Measurements from ENCODE around the gene STMND1. TPM values are rescaled to one million over a fixed set of nuclear protein-coding genes. Genes with fewer than 3 reads are reported as not detected.

Gene STMND1
- total RNA-seq, 2 donors from 2014 or later = 0.26 TPM; not detected in 1

- WGBS, 2 donors = 37 to 38% methylated on average over 3 of the region's 3 CpGs
- ATAC-seq (no peak), DNase-seq (no peak)
- Histone ChIP-seq H3K36me3 (replicated peaks in 1 of 2; ENCODE audit: insufficient read depth in 1 of 2, low read depth in 2 of 2) (no peaks in the 10 kb centered on the region), H3K27me3 (no peaks in the 10 kb centered on the region), H3K9me3 (no peaks in the 10 kb centered on the region), H3K4me1 (no peaks in the 10 kb centered on the region), H3K27ac (no peak overlapping the region), H3K4me3 (no peak overlapping the region)
- TF ChIP-seq POLR2A (IDR thresholded peaks at IDR 0.05) (no peak), CTCF (IDR thresholded peaks at IDR 0.05) (no peak)
- intact Hi-C loops (cut with DNase I) = no loop called here
These were observed 50.0 kb downstream of the STMND1 start for GRCh38 chr6:17151888-17152287.

GRCh38 chr6:17152703-17153102 is 50.9 kb downstream of the STMND1 start:
- Histone ChIP-seq H3K9me3 (no peaks in the 10 kb centered on the region), H3K36me3 (replicated peaks in 1 of 2; ENCODE audit: insufficient read depth in 1 of 2, low read depth in 2 of 2) (no peaks in the 10 kb centered on the region), H3K4me3 (no peak overlapping the region), H3K27me3 (no peaks in the 10 kb centered on the region), H3K4me1 (no peaks in the 10 kb centered on the region), H3K27ac (no peak overlapping the region)
- ATAC-seq (no peak), DNase-seq (no peak)
- intact Hi-C loops (cut with DNase I) = no loop called here
- TF ChIP-seq POLR2A (IDR thresholded peaks at IDR 0.05) (no peak), CTCF (IDR thresholded peaks at IDR 0.05) (no peak)

- intact Hi-C loops (cut with DNase I) = no loop called here
- no peak overlapping the region for H3K4me3 ChIP-seq
- WGBS, 2 donors = 29 to 36% methylated on average over 4 of the region's 4 CpGs
- no peaks in the 10 kb centered on the region for H3K27me3 ChIP-seq
- H3K36me3 ChIP-seq (replicated peaks in 1 of 2; ENCODE audit: insufficient read depth in 1 of 2, low read depth in 2 of 2) = no peaks in the 10 kb centered on the region
- ATAC-seq (peak; percentile 65), DNase-seq (peak; percentile 78 to 87 (median 82))
- H3K27ac ChIP-seq = no peak overlapping the region
- TF ChIP-seq CTCF (IDR thresholded peaks at IDR 0.05) (peak; percentile 61 to 90 (median 77)), POLR2A (IDR thresholded peaks at IDR 0.05) (no peak)
- peaks cover 6% of the 10 kb centered on the region for H3K4me1 ChIP-seq
- peaks cover 0 to 8% (median 0%) of the 10 kb centered on the region in 3 donors for H3K9me3 ChIP-seq
These were observed 54.5 kb downstream of the STMND1 start for GRCh38 chr6:17156112-17156921.

- intact Hi-C loops (cut with DNase I) = no loop called here
- Histone ChIP-seq H3K27me3 (no peaks in the 10 kb centered on the region), H3K36me3 (replicated peaks in 1 of 2; ENCODE audit: insufficient read depth in 1 of 2, low read depth in 2 of 2) (no peaks in the 10 kb centered on the region), H3K4me3 (no peak overlapping the region), H3K4me1 (peaks cover 6% of the 10 kb centered on the region), H3K27ac (no peak overlapping the region), H3K9me3 (peaks cover 0 to 8% (median 0%) of the 10 kb centered on the region in 3 donors)
- WGBS, 2 donors = 66 to 67% methylated on average over 8 of the region's 8 CpGs
- ATAC-seq = no peak
- no peak for DNase-seq
- no peak for TF ChIP-seq POLR2A (IDR thresholded peaks at IDR 0.05)
- no peak for TF ChIP-seq CTCF (IDR thresholded peaks at IDR 0.05)
These were observed 55.1 kb downstream of the STMND1 start for GRCh38 chr6:17156966-17157365.

GRCh38 chr6:17157617-17158016 is 55.8 kb downstream of the STMND1 start:
- Histone ChIP-seq H3K27ac (no peak overlapping the region), H3K9me3 (peaks cover 0 to 8% (median 0%) of the 10 kb centered on the region in 3 donors), H3K27me3 (no peaks in the 10 kb centered on the region), H3K4me1 (peaks cover 6% of the 10 kb centered on the region), H3K4me3 (no peak overlapping the region), H3K36me3 (replicated peaks in 1 of 2; ENCODE audit: insufficient read depth in 1 of 2, low read depth in 2 of 2) (no peaks in the 10 kb centered on the region)
- DNase-seq = no peak
- TF ChIP-seq POLR2A (IDR thresholded peaks at IDR 0.05) (no peak), CTCF (IDR thresholded peaks at IDR 0.05) (no peak)
- 70 to 85% methylated on average over 2 of the region's 2 CpGs for WGBS, 2 donors
- intact Hi-C loops (cut with DNase I) = no loop called here
- ATAC-seq = no peak
